CD4-positive, alpha-beta T cell treated with Interleukin-17A for 4 hours (primary cell): Measurements from ENCODE around the gene PACC1.

Experiments
- DNase-seq: peaks from one replicate; pipeline ENCODE4 v3.0.0-alpha.2; 2020; ENCODE audit warnings: mixed read lengths

Gene PACC1

DNA sequence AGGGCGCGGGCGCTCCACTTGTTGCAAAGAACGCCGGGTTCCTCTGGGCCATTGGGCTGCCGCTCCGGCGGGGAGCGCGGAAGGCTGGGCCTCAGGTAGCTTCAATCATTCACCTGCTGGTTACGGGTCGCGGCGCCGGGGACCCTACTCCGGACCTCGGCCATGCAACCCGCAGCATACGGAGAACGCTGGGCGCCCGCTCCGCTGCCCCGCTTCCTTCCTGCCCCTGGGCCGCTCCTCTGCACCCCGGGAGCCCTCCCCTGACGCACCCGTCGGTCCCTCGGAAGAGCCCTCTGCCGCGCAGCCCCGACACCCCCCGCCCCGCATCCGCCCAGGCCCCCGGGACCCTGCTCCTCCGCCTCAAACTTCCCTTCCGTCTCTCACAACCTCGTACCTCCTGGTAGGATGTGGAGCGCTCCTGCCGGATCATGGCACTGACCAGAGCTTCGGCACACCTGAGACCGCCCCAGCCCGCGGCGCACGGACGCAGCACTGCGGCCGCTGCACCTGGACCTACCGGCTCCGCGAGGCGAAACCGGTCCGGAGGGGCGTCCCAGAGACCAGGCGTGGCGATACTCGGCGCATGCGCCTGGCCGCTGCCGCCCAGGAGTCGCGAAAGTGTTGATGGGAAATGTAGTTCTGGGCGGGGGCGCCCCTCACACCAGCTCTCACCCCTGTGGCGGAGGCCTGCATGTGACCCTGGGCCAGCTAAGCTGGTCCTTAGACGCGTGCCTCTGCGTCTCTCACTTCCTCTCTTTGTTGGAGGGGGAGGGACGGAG, at the start of gene PACC1:
PACC1 (minus strand) TSS at position 559 of the 779 bp plus-strand sequence; CDS start at position 430, 129 bp downstream.
- DNase-seq: peak; percentile 91

DNA sequence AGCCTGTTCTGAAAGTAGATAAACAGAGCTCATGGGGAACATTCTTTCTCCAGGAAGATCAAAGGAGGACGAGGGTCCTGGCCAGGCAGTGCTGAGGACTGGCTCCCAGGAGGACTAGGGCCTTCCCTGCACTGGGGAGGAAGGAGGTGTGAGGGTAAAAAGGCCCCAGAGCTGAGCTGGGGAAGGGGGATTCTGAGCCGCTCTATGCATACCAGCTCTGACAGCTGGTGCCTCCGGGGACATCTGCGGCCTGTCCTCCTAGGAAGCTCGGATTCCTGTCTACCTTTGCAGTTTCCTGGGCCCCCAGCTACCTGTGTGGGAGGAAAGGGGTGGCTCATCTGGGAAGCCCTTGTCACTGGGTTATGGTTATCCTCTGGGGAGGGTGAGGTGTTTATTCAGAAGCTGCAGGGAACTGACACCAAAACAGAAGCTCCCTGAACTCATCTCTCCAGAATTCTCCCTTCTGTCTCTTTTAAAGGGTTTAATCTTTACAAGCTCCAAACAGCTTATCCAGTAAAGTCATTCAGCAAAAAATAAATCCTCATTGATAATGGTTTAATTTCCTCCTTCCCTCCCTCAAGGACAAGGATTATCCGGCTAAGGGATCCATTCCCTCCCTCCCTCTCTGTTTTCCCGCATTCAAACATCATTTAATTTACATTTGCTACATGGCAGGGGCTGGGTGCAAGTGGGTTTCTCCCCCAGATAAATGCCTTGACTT, 49.0 kb upstream of the PACC1 start:
- no peak for DNase-seq

DNA sequence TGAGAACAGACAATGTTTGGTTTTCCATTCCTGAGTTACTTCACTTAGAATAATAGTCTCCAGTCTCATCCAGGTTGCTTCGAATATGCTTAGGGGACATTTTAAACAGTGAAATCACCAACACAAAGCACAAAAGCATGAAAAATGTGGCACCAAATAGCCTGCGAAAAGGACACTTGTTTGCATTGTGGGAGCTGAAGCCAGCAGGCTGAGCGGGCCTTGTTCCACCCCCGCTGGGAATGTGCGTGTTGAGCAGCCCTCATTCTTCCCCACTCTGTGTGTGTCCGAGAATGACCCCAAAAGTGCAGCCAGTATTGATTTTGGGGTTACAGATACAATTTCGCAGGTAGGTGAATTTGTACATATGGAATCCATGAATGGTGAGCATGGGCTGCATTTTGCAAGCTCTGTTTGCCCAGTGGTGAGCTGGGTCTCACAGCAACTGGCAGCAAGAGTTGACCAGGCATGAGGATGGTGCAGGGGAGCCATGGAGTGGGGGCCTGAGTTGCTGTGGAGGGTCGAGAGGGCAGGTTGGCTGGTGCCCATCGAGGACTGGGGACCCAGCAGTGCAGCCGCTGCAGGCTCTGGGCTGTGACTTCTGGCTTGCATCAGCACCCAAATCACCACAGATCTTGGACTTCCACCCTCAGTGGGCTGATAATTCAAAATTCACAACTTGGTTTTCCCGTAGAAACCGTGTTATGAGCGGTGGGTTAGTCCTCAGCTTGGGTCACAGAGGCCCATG, 47.4 kb upstream of the PACC1 start:
- no peak for DNase-seq

DNA sequence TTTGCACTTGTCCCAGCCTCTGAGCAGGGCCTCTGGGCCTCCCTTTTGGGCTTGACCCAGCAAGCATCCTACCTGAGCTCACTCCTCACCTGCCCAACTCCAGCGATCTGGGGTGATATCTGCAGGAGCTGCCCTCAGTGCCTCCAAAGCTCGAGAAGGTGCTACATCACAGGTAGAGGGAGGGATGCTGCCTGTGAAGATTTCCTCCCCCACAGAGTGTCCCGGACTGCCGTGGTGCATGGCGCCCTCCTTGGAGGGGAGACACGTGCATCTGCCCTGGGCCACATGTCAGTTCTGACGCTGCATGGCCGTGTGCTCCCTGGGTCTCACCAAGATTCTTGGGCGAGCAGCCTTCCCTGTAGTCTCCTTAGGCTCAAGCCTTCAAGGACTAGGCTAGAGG, 45.7 kb upstream of the PACC1 start:
- no peak for DNase-seq

DNA sequence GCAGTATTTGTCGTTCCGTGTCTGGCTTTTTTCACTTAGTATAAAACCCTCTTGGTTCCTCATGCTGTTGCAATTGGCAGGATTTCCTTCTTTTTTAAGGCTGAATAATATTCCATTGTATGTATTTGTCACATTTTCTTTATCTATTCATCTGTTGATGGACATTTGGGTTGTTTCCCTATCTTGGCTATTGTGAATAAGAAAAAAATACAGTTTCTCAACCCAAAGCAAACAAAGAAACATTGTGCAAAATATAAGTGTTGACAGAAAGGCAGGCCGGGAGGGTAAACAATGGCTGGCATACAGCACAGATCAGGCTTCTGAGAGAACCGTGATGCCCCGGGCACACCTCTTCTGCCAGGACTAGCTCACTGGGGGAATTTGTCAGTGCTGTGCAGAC, 45.0 kb upstream of the PACC1 start:
- no peak for DNase-seq

DNA sequence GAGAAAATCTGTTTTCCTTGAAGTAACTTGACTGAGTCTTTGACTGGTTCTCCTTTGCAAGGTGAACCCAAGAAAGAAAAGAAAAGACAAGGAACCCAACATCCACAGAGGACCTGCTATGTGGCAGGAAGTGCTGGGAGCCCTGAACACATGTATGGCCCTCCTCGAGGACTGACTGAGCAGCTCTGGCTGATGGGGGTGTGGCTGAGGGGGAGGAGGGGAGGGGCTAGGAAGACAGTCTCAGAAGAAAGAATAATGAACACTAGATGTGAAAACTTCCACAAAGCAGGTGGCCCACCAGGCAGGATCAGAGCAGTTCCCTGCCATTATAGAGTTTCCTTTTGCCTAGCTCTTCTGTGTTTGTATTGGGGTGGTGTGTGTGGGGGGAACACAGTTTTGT, 44.1 kb upstream of the PACC1 start:
- DNase-seq: peak; percentile 32

DNA sequence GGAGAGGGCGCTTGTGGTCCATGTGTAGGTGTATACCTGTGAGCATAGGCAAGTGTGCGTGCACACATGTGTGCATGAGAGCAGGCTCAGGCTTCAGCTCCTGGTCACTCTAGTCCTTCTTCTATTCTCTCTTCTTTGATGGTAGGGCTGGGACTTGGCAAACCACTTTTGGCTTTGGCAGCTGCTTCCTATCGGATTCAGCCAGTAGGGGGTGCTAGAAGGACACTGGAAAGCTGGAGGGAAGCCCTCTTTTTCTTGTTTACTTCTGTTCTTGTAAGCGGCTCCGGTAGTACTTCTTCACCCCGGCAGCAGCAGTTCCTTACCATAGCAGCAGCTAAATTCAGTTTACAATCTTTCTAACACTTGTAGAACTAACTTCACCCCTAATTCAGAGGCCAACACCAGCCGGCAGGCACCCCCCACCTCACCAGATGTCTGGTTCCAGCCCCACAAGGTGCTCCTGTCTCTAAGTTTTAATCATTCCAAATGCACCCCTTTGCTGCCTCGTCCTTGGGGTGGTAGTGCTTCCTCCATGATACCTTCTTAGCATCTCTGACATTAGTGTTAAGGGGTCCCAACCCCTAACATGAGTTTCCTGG, 43.2 kb upstream of the PACC1 start:
- peak; percentile 59 for DNase-seq

DNA sequence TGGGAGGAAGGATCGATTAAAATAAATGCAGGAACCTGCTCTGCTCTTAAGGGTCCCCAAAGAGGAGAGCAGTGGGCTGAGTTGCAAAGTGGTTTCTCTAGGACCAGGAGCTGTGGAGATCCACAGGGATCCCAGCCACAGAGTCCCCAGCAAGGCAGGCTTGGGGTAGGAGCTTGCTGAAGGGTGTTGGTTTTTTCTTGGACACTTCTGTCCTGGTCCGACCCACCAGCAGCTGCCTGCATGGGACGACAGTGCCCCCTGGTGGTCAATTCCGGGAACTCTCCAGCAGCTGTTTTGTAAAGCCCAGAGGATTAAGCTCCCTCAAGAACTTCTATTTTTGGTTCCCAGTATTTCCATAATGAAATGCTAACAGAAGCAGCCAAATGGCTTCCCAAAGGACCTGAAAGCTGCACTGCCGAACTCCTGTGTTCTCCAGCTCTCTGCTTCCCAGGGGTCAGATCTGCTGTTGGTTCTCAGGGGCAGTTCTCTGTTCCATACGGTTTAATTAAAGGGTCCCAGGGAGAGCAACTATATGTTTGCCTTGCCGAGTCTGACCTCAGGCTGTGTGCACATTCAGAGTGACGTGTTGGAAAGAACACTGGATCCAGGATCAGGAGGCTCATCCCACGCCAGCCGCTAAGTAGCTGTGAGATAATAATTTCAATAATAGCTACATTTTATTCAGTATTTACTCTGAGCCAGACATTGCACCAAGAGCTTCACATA, 41.3 kb upstream of the PACC1 start:
- DNase-seq: peak; percentile 90

DNA sequence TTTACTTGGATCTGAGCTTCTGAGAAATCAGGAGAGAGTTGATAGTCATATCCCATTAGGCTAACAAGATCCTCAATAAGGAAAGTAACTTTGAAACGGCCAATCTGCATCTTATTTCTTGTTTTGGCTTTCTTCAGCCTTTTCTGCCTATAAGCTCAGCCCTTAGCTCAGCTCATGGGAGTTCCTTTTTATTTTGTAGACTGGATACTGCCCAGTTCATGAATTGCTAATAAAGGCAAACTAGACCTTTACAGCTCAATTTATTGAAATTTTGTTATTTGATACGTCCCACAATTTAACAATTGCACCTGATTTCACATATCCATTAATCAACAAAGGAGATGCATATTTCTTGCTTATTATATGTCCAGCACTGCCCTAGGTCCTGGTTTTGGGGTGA, 40.7 kb upstream of the PACC1 start:
- no peak for DNase-seq

DNA sequence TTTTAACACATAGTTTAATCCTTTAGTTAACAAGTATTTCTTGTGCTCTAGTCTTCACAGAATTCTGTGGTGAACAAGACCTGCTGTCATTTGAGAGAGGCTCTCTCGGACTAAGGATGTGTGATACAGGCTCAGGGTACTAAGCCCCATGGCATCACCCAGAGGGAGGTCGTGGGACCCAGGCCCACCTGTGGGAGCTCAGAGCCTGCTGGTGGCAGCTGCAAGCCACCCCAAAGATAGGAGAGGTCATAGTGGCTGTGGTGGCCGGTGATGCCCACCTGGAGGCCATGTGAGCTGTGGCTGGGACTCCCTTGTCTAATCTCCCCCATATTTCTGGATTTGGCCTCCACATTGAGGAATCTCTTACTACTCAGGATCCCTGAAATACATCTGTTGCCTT, 40.1 kb upstream of the PACC1 start:
- DNase-seq: no peak

DNA sequence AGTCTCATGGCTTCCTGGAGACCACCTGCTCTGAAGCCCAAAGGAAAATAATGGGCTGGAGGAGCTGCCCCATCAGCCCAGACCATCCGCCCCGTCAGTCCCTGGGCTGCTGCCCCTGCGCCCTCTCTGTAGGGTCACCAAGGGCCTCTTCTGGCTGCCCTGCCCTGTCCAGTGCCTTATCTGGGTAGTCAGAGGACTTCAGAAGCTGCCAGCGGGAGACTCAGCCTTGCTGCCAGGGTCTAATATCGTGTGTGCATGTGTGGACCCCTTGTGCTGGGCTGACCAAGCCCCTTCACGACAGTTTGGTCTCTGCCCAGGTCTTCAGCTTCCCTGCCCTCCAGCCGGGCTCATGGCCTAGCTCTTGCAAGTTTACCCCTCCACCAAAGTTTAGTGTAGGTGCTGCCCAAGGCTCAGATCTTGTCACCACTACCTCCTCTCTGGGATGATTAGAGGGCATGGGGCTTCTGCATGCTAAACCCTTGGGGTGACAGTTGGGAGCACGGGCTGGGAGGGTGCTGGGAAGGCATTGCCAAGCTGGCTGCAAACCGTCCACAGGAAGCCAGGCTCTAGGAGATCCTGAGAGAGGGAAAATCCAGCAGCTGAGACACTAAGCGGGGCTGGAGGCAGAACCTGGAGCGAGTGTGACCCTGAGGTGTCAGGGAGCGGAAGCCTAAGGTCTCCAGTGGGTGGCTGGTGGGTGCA, 38.6 kb upstream of the PACC1 start:
- DNase-seq: no peak

DNA sequence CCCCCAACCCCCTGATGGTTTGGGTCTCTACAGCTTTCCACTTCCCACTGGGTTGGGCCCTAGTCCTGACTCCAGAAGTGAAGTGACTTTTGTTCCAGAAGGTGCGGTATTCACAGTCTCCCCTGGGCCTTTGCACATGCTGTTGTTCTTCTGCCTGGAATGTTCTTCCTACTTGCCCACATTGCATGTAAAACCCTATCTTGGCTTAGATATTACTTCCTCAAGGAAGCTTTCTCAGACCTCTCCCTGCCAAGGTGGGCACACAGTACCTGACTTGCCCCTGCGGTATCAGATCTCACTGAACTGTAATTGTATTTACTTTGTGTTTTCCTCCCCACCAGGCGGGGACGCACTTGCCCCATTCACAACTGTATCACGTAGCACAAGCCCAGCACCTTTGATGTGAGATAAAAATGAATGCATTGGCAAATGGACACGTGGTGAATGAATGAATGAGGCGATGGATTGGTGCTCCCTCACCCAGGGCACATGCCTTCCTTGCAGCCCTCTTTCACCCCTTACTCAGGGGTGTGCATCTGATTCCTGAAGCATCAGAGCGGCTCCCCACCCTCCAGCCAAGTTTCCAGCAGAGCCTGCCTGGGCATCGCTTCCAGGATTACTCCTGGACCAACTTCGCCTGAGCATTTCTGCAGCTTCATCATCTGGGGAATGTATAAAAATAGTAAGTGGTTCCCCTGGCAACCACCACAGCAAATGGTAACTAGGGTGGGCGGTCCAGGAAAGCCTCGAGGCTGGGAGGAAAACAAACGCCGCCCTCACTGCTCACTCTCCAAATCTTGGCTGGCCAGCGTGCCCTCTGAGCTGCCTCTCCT, 37.9 kb upstream of the PACC1 start:
- no peak for DNase-seq

DNA sequence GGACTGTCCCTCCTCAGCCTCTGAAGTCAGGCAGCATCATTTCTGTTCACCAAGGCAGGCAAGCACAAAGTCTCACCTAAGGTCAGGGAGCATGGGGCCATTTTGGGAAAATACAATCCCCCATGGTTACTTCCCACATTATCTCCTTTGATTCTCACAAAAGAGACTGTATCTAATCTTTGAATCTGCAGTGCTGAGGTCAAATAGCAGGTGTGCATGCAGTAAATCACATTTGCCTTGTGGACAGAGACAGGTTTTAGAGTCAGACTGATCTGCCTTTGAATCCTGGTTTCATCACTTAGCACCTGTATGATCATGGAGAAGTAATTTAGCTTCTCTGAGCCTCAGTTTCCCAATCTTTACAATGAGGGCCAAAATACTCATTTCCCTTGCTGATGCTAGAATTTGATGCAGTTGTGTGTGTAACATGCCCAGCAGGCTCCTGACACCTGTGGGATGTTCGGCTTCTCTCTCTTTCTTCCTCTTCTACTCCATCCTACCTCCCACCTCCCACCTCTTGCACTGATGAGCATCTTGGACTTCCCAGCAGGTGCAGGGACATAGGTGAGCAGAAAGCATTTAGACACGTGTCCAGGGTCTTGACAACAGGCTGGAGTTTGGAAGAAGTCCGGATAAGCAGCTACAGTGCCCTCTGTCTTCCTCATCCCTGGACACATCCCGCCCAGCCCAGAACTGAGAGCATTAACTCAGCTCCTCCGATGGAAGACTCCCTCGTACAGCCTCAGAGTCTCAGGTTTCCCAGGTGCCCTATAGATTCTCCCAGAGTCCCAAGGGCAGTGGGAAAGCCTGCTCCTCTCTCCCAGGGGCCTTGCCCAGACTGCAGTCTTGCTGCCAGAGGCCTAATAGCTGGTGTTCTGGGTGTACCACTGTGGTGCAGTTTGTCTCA, 37.0 kb upstream of the PACC1 start:
- no peak for DNase-seq

DNA sequence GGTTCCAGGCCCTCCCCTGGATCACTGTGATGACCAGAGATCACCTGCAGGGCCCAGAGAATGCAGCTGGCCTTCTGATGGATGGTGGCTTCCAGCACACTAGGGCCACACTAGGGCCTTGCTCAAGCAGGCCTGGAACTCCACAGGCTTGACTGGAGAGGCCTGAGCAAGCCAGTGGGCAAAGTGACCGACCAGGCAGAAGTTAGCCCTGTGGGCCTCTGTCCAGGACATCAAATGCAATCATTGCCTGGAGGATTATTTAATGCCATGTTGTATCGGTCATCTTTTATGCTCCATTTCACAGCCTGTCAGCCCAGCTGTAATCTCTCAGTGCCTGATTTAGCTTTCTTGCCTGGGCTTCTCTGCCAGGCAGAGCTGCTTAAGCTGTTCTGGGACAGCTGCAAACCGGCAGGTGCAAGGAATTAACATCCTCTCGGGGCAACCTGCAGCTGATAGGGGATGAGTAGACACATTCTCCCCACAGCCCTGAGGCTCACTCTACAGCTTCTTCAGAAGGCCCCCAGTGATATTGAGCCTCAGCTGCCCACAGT, 35.7 kb upstream of the PACC1 start:
- no peak for DNase-seq

DNA sequence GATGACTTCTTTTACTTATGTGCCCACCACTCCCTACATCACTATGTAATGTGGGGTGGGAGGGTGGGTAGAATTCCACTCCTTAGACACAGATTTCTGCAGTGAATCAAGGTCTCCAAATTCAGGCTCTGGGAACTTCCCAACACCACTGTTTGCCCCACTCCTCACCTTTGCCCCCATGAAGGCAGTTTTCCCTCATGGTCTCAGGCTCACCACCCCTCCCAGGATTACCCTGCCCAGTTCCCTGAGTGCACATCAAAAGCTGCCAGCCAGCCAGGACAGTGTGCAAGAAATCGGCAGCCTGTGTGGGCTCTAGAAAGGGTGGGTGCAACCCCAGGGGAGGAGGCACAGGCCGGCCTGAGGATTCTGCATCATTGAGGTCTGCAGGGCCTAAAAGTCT, 32.8 kb upstream of the PACC1 start:
- no peak for DNase-seq

DNA sequence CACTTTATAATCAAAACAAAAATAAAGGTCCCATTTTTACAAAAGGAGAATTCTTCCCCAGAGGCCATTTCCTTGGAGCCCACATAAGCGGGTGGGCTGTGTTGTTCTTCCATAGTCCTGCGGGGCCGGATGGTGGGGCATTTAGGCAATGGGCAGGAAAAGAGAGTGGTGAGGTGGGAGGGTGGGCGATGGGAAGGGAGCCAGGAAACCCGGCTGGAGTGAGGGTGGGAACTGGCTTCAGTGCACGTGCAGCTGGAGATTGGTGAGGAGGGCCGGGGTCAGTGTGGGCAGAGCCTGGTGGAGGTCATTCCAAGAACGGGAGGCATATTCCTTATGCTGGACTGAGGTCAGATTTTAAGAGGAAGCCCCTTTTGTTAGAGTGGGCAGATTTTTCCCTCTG, 31.6 kb upstream of the PACC1 start:
- no peak for DNase-seq

DNA sequence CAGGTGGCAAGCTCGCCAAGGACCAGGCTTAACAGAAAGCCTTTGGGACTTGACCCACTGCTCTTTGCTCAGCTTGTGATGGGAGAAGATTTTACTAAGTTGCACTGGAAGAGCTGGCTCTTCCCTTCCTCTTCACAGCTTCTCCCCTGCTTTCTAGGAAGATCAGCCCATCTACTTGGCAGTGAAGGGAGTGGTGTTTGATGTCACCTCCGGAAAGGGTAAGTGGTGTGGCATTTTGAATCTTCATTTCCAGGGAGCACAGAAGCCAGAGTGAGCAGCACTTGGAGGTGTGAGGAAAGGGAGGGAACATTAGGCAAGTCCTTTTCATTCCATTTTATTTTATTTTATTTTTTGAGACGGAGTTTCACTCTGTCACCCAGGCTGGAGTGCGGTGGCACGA, 27.7 kb upstream of the PACC1 start:
- no peak for DNase-seq

DNA sequence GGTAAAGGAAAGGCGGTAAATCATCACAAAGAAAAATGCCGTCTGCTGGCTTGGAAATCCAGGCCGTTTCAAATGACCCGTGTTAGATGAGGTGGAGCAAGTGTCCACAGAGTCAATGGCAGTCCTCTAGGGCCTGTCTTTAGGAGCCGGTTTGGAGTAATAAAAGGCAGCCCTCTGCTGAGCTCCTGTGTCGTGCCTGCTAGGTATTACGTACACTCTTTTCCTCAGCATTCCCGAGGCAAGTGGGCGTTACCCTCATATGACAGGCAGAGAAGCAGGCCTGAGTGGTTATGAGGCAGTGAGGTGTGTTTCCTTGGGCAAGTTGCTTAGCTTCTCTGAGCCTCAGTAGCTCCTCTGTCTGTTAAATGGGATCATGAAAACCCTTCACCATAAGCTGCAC, 25.7 kb upstream of the PACC1 start:
- no peak for DNase-seq

DNA sequence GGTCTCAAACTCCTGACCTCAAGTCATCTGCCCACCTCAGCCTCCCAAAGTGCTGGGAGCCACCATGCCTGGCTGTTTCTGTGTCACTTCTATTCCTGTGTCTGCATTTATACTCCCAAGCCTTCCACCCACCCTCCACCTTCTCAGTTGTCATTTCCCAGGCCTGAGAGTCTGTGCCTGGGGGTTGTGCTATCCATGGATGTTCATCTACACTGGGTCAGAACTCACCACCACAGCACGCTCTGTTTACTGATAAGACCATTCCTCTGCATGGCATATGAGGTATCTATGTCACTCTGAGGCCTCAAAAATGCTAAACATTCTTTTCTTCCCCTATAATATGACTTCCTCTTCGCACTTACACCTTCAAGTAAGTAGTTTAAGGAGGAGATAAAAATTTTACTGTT, 24.1 kb upstream of the PACC1 start:
- DNase-seq: no peak
